Measurements from ENCODE around the gene PDE10A. TPM values are rescaled to one million over a fixed set of nuclear protein-coding genes. Genes with fewer than 3 reads are reported as not detected.

The PDE10A gene
- total and polyA plus RNA-seq, 8 donors = 0.78 to 58.2 (median 4.0) TPM; not detected in 1

- Histone ChIP-seq H3K36me3 (no peaks in the 10 kb centered on the region), H3K27me3 (no peaks in the 10 kb centered on the region), H3K27ac (no peak overlapping the region), H3K4me1 (no peaks in the 10 kb centered on the region), H3K4me3 (no peak overlapping the region), H3K9me3 (no peaks in the 10 kb centered on the region)
- intact Hi-C loops (cut with DNase I; ENCODE audit: low total_unique reads) = no loop called here
- DNase-seq = no peak
- TF ChIP-seq POLR2AphosphoS5 (IDR thresholded peaks at IDR 0.05) = no peak
- TF ChIP-seq POLR2A (IDR thresholded peaks at IDR 0.05) = no peak
- TF ChIP-seq EP300 (IDR thresholded peaks at IDR 0.05) = no peak
- TF ChIP-seq CTCF (IDR thresholded peaks at IDR 0.05) = no peak
- WGBS, 5 donors = 80 to 93% (median 84%) methylated on average over 3 of the region's 3 CpGs
Observed at GRCh38 chr6:165519316-165519715, 143.7 kb downstream of the PDE10A start.

GRCh38 chr6:165515963-165516624 lies 146.9 kb downstream of the PDE10A start:
- no peak for TF ChIP-seq POLR2AphosphoS5 (IDR thresholded peaks at IDR 0.05)
- TF ChIP-seq EP300 (IDR thresholded peaks at IDR 0.05) = no peak
- no peak for TF ChIP-seq CTCF (IDR thresholded peaks at IDR 0.05)
- TF ChIP-seq POLR2A (IDR thresholded peaks at IDR 0.05) = no peak
- Histone ChIP-seq H3K9me3 (no peaks in the 10 kb centered on the region), H3K36me3 (no peaks in the 10 kb centered on the region), H3K27me3 (no peaks in the 10 kb centered on the region), H3K4me3 (no peak overlapping the region), H3K4me1 (no peaks in the 10 kb centered on the region), H3K27ac (no peak overlapping the region)
- intact Hi-C loops (cut with DNase I; ENCODE audit: low total_unique reads) = no loop called here
- 60 to 75% (median 73%) methylated on average over 6 of the region's 6 CpGs for WGBS, 5 donors
- peak in 1 of 2 donors; percentile 4 for DNase-seq

- Histone ChIP-seq H3K9me3 (no peaks in the 10 kb centered on the region), H3K4me1 (no peaks in the 10 kb centered on the region), H3K27ac (no peak overlapping the region), H3K4me3 (no peak overlapping the region), H3K27me3 (no peaks in the 10 kb centered on the region), H3K36me3 (no peaks in the 10 kb centered on the region)
- DNase-seq = no peak
- 94 to 100% (median 96%) methylated on average over 4 of the region's 4 CpGs for WGBS, 5 donors
- intact Hi-C loops (cut with DNase I; ENCODE audit: low total_unique reads) = no loop called here
- TF ChIP-seq POLR2A (IDR thresholded peaks at IDR 0.05) (no peak), CTCF (IDR thresholded peaks at IDR 0.05) (no peak), EP300 (IDR thresholded peaks at IDR 0.05) (no peak), POLR2AphosphoS5 (IDR thresholded peaks at IDR 0.05) (no peak)
Observed at GRCh38 chr6:165514621-165515020, 148.4 kb downstream of the PDE10A start.

- no peak for DNase-seq
- no peak overlapping the region for H3K27ac ChIP-seq
- H3K4me1 ChIP-seq = no peaks in the 10 kb centered on the region
- no peak for TF ChIP-seq CTCF (IDR thresholded peaks at IDR 0.05)
- no peak for TF ChIP-seq POLR2AphosphoS5 (IDR thresholded peaks at IDR 0.05)
- no peak for TF ChIP-seq EP300 (IDR thresholded peaks at IDR 0.05)
- no peak for TF ChIP-seq POLR2A (IDR thresholded peaks at IDR 0.05)
- no peak overlapping the region for H3K4me3 ChIP-seq
- no peaks in the 10 kb centered on the region for H3K27me3 ChIP-seq
- H3K9me3 ChIP-seq = no peaks in the 10 kb centered on the region
- no peaks in the 10 kb centered on the region for H3K36me3 ChIP-seq
- intact Hi-C loops (cut with DNase I; ENCODE audit: low total_unique reads) = no loop called here
Observed at GRCh38 chr6:165511807-165512206, 151.2 kb downstream of the PDE10A start.
